NCI-H345 treated with DMSO at 0.1 percent for 48 hours (cell line): ENCODE measurements around the gene PTPRH.

Source experiments
- DNase-seq: peaks from one replicate; lab custom pipeline; 2025; ENCODE audit not compliant: unreplicated experiment; lab: John Stamatoyannopoulos, UW

PTPRH gene

GRCh38 chr19:55134736-55135135 is 74.6 kb downstream of the PTPRH start:
- no peak for DNase-seq

GRCh38 chr19:55133639-55134444 is 75.5 kb downstream of the PTPRH start:
- DNase-seq = no peak

GRCh38 chr19:55132453-55133129 is 76.7 kb downstream of the PTPRH start:
- DNase-seq = no peak

DNA sequence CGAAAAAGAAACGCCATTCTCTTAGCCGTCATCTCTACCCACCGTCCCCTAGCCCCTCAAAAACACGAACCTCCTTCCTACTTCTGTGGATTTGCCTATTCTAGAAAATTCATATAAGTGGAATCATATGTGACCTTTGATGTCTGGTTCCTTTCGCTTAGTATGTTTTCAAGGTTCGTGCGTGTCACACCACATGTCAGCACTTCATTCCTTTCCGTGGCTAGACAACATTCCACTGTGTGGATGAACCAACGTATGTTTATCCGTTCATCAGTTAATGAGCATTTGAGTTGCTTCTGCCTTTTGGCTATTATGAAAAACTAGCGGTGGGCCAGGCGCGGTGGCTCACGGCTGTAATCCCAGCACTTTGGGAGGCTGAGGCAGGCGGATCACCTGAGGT is 77.9 kb downstream of the PTPRH start:
- DNase-seq = no peak
